Glomerular visceral epithelial cell (primary cell): ENCODE measurements around the gene NDUFB10.
"Not testable (repeated sequence)": the region's sequence is repeated elsewhere in the genome, so short reads cannot be mapped to it uniquely, and the experiment has no call there.

Experiments used
- DNase-seq: peaks from one replicate; pipeline ENCODE4 v3.0.0-alpha.2; 2016; ENCODE audit errors: extremely low spot score

NDUFB10 gene

DNA sequence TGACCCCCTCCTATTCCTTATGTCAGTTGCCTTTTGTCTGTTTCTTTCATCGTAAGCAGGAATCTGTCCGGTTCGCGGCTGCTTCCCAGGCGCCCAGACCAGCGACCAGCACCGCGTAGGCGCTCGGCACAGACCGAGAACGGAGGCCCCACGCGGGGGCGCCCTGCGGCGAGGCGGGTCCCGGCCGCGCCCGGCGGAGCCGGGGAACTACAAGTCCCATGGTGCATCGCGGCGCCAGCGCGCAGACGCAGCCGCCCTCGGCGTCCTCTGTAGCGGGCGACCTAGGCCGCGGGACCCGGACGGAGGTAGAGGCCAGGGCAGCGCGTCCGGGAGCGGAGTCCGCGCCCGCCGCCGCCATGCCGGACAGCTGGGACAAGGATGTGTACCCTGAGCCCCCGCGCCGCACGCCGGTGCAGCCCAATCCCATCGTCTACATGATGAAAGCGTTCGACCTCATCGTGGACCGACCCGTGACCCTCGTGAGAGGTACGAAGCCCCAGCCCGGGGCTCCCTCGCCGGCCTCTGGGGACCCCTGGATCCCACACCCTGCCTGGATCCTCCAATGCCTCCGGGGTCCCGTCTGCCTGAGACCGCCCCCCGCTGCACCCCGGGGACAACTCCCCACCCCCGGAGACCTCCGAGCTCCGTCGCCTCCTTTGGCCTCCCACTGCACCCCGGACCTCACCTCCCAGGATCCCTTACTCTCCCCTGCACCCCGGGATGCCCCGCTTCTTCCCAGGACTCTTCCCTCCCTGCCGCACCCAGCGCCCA is at the start of gene NDUFB10:
TSS of gene NDUFB10 (plus strand) at position 270 of the 771 bp plus-strand sequence. CDS start at position 357, 87 bp downstream.
- peak; percentile 88 for DNase-seq

GRCh38 chr16:1909561-1910231 is 49.6 kb upstream of the NDUFB10 start:
- no peak for DNase-seq

DNA sequence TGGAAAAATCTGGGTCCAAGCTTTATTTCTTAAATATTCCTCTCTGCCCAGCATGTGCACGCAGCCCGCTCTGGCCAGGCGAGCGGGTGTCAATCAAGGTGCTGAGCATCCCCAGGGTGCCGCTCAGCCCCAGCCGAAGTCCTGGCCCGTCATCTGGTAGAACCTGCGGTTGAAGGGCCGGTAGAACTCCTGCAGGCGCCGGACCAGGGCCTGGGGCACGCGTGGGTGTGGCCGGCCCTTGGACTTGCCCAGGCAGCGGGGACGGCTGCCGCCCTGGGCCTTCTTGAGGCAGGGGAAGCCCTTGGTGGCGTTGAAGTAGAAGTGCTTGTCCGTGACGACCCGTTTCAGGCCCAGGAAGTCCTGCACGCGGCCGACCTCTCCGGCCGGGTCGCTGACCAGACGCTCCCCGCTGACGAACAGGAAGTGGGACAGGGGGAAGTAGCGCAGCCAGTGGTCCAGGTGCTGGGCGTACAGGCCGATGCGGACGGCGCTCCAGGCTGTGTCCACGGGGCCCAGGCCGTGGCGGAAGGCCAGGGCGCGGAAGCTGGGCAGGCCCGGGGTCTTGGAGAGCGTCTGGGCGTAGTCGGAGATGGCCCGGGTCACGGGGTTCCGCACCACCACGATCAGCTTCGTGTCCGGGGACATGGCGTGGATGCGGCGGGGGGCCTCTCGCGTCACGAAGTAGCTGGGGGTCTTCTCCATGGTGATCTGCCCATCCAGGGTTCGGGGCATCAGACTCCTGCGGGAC is 47.7 kb upstream of the NDUFB10 start:
- no peak for DNase-seq

GRCh38 chr16:1912215-1912543 is 47.2 kb upstream of the NDUFB10 start:
- no peak for DNase-seq

DNA sequence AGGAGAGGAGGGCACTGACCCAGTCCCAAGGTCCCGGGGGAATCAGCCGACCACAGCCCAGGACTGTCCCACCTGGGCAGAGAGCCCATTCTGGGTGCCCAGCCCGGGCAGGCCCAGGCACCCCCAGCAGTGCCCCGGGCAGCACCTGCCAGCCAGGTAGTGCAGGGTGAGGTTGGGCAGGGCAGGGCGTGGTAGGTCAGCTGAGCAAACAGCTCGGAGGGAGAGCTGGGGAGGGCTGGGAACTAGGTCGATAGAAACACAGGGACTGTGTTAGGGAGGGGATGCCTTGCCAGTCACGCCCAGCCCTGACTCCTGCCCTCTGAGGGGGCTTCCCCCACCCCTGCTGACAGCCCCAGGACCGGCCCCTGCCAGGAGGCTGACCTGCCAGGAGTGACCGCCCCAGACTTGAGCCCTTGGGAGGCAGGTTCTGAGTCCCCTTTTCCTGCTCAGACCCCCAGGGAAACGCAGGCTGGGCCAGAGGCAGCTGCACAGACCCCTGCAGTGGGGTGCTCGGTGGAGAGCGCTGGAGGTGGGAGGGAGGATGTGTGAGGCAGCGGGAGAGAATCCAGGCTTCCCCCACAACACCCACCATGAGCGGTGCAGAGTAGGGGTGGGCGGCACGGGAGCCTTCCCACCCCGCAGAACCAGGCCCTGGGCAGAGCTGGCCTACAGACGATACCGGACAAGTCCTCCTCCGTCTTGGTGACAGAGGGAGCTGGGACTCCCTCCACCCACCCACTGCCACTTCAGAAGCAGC is 45.8 kb upstream of the NDUFB10 start:
- no peak for DNase-seq

- no peak for DNase-seq
Measured at GRCh38 chr16:1914084-1914608, 45.2 kb upstream of the NDUFB10 start.

- DNase-seq = no peak
Measured at GRCh38 chr16:1914988-1915387, 44.4 kb upstream of the NDUFB10 start.

- DNase-seq = no peak
Measured at GRCh38 chr16:1915732-1916639, 43.4 kb upstream of the NDUFB10 start.

DNA sequence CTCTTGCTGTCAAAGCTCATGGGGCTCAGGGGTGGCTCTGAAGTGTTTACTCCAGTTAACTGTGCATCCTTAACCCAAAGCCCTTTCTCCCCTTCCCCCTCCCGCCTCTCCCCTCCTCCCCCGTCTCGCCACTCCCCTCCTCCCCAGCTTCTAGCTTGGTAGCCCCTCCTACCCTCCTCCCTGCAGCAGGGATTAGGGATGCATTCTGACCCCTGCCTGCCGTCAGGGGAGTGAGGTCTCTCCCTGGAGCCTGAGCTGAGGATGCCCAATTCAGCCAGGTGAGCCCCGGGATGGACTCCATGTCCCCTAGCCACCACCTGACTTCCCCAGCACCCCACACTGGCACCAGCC is 42.7 kb upstream of the NDUFB10 start:
- DNase-seq = no peak

- DNase-seq = no peak
Measured at GRCh38 chr16:1917056-1917664, 42.2 kb upstream of the NDUFB10 start.

GRCh38 chr16:1917665-1918350 is 41.5 kb upstream of the NDUFB10 start:
- no peak for DNase-seq

DNA sequence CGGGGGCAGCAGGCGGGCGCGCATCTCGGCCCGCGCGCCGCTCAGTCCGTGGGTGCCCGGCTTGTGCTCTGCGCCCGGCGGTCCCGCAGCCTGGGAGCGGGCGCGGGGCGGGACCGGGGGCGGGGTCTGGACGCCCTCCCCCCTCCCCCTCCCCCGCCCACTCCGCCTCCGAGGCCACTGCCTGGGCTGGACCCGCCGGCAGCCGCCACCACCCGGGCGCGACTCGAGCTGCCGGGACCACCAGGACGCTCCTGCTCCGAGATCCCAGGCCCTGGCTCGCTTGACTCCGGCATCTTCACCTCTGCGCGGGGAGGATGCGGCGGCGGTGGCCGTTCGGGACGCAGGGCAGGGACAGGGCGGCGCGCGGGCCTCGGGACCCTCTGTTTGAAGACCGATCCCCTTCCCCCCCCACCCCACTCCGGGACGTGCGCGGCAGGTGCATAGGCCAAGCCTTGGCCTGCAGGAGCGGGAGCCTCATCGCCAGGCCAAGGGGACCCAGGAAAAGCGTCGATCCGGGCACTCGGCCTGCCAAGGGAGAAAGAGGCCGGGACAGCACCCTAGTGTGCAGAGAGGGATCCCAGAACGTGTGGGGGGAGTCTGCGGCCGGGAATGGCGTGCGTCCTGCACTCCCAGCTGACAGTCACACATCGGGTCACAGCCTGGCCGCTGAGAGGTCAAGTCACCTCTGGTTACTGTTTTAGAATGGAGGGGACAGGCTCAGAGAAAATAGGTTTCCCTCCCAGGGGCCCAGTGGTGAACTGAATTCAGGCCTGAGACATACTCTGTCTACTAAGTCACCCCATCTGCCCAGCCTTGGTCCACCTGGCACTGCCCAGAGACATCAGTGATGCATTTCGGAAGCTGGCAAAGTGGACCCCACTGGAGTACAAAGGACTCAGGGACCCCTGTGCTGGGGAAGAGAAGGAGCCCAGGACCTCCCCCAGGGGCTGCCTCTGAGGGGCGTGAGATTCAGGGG is 40.7 kb upstream of the NDUFB10 start, which contains the start of gene HS3ST6:
TSS of gene HS3ST6 (minus strand) at position 65 of the 976 bp plus-strand sequence. CDS start 92 bp downstream, outside the sequence.
- no peak for DNase-seq

DNA sequence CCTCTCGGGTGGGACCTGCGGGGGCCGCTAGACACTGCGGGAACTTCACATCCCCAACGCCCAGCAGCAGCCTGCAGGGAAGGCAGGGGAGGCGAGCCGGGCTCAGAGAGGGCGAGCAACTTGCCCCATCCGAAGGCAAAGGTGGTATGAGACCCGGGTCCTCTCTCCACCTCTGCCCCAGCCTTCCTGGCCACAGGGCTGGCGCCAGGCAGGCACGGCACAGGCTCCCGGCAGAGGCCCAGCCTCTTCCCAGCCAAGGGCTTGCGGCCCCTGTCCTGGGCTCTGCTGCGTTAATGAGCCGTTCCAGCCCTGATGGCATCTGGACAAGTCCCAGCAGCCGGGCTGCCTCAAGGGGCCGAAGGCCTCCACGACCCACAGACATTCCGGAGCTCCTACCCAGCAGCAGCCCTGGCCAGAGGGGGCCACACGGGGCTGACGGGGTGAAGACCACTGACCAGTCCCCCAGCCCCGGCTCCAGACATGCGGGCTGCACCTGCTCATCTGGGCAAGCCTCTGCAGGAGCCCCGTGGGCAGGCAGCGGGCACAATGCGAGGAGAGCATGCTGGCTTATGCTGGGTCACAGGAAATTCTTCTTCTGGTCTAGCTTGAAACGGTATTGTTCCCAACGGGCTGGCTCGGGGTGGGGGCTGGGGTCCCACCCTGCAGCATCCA is 39.9 kb upstream of the NDUFB10 start:
- DNase-seq = no peak

- not testable (repeated sequence) for DNase-seq
Measured at GRCh38 chr16:1920122-1920521, 39.2 kb upstream of the NDUFB10 start.

GRCh38 chr16:1920727-1921171 is 38.6 kb upstream of the NDUFB10 start:
- DNase-seq = no peak

GRCh38 chr16:1922357-1922756 is 37.0 kb upstream of the NDUFB10 start:
- DNase-seq = no peak

GRCh38 chr16:1923299-1924034 is 35.9 kb upstream of the NDUFB10 start:
- peak; percentile 45 for DNase-seq
